OCI-LY3 (cell line): ENCODE measurements around the gene CAPZA2.

Experiments
- H2AFZ ChIP-seq: fragments of 200-600, 300-600 bp; shearing (Covaris generic); 2 replicates; pipeline ENCODE4 v1.6.0; 2014; ENCODE audit warnings: antibody characterized with exemption, low read depth, low read length
- H3K27ac ChIP-seq: fragments of 200-600, 300-600 bp; sonication (generic); 2 replicates; pipeline ENCODE4 v1.5.1; 2014; ENCODE audit warnings: mild to moderate bottlenecking, low read length, moderate library complexity, mixed read lengths
- H3K27me3 ChIP-seq: fragments of 200-600, 300-600 bp; sonication (generic); 2 replicates; pipeline ENCODE4 v1.6.1; 2014; ENCODE audit warnings: low read depth, low read length, mixed read lengths
- H3K36me3 ChIP-seq: fragments of 200-600, 300-600 bp; sonication (generic); replicated peaks from 2 replicates; pipeline ENCODE3; 2014; ENCODE audit warnings: low read depth, low read length, mixed read lengths
- H3K4me1 ChIP-seq: fragments of 300-600, 200-600 bp; sonication (generic); 2 replicates; pipeline ENCODE4 v1.6.1; 2014; ENCODE audit warnings: low read length, mixed read lengths
- H3K4me2 ChIP-seq: fragments of 200-600, 300-600 bp; sonication (generic); 2 replicates; pipeline ENCODE4 v1.6.1; 2014; ENCODE audit warnings: low read length, mixed read lengths
- H3K4me3 ChIP-seq: fragments of 300-600, 200-600 bp; sonication (generic); 2 replicates; pipeline ENCODE4 v1.5.1; 2014; ENCODE audit warnings: antibody characterized with exemption, mild to moderate bottlenecking, low read length, moderate library complexity
- H3K79me2 ChIP-seq: fragments of 300-600, 200-600 bp; shearing (Covaris generic); 2 replicates; pipeline ENCODE4 v1.6.1; 2014; ENCODE audit warnings: mild to moderate bottlenecking, low read length, mixed read lengths
- H3K9ac ChIP-seq: fragments of 300-600, 200-600 bp; shearing (Covaris generic); 2 replicates; pipeline ENCODE4 v1.6.0; 2014; ENCODE audit warnings: mild to moderate bottlenecking, low read length, moderate library complexity
- H3K9me3 ChIP-seq: fragments of 200-600, 300-600 bp; shearing (Covaris generic); 2 replicates; pipeline ENCODE4 v1.6.1; 2014; ENCODE audit warnings: low read length, mixed read lengths; ENCODE audit not compliant: insufficient read depth
- H4K20me1 ChIP-seq: fragments of 200-600, 300-600 bp; sonication (generic); 2 replicates; pipeline ENCODE4 v1.6.1; 2016; ENCODE audit warnings: low read length, mixed read lengths; ENCODE audit not compliant: insufficient read depth
- CTCF ChIP-seq: fragments of 200-600, 300-600 bp; sonication (generic); IDR thresholded peaks from 2 replicates; pipeline ENCODE4 v1.5.1; 2014; ENCODE audit warnings: antibody characterized with exemption, low read length, low read depth
- EZH2phosphoT487 ChIP-seq: fragments of 200-600 bp; shearing (Covaris generic); IDR thresholded peaks from 2 replicates; pipeline ENCODE4 v1.6.1; 2018; ENCODE audit warnings: antibody characterized with exemption, mixed run types, low read depth

CAPZA2 gene

DNA sequence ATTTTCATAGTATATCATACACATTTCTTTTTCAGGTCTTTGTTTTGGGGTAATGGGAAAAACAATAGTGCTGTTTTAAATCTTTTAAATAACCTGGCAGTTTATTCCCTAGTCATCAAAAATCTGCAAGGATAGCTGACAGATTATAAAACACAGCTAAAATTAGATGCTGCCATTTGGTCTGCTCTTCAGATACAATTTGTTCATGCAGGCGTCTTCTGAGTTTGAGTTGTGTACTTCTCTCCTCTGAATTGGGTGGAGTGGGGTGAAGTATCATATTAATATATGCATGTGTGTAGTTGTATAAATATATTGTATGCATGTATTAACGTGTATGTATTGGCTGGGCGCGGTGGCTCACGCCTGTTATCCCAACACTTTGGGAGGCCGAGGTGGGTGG is 48.0 kb downstream of the CAPZA2 start:
- Histone ChIP-seq H3K9me3 (no peaks in the 10 kb centered on the region), H3K79me2 (no peaks in the 10 kb centered on the region), H2AFZ (no peak overlapping the region), H3K27me3 (no peaks in the 10 kb centered on the region), H4K20me1 (peaks cover 5% of the 10 kb centered on the region; the same call in 1 of the 2 replicates), H3K4me1 (no peaks in the 10 kb centered on the region), H3K9ac (no peak overlapping the region), H3K4me3 (no peak overlapping the region), H3K36me3 (peaks cover 52% of the 10 kb centered on the region), H3K4me2 (no peak overlapping the region), H3K27ac (no peak overlapping the region)
- TF ChIP-seq CTCF (no peak), EZH2phosphoT487 (no peak)

- no peak overlapping the region for H3K4me3 ChIP-seq
- no peak overlapping the region for H2AFZ ChIP-seq
These were observed 49.4 kb downstream of the CAPZA2 start for GRCh38 chr7:116911801-116912200.

DNA sequence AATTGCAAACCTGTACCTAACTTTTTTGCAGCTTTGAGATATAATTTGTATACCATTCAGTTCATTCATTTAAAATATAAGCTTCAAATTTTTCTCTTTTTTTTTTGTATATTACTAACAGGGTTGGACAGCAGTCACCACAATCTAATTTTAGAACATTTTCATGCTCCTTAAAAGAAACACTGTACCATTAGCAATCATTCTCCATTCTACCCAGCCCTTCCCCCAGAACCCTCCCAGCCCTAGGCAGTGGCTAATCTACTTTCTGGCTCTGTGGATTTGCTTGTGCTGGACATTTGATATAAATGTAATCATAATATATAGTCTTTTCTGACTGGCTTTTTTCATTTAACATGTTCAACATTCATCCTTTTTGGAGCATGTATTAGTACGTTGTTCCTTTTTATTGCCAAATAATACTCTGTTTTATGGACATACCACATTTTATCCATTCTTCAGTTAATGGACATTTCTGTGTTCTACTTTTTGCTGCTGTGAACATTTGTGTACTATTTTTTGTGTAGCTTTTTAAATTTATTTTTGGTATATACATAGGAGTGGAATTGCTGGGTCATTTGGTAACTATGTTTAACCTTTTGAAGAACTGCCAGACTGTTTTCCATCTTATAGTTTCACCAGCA is 50.0 kb downstream of the CAPZA2 start:
- H3K36me3 ChIP-seq = peaks cover 53% of the 10 kb centered on the region

More at GRCh38 chr7:116911801-116912200, 49.4 kb downstream of the CAPZA2 start:
- H3K4me2 ChIP-seq = no peak overlapping the region
- H3K36me3 ChIP-seq = peaks cover 55% of the 10 kb centered on the region
- no peaks in the 10 kb centered on the region for H3K9me3 ChIP-seq
- H3K79me2 ChIP-seq = no peaks in the 10 kb centered on the region
- H4K20me1 ChIP-seq = peaks cover 5% of the 10 kb centered on the region; the same call in 1 of the 2 replicates
- H3K4me1 ChIP-seq = no peaks in the 10 kb centered on the region
- H3K27ac ChIP-seq = no peak overlapping the region
- H3K9ac ChIP-seq = no peak overlapping the region
- no peaks in the 10 kb centered on the region for H3K27me3 ChIP-seq
- TF ChIP-seq EZH2phosphoT487 = no peak
- no peak for TF ChIP-seq CTCF

GRCh38 chr7:116918704-116919103 is 56.3 kb downstream of the CAPZA2 start:
- no peaks in the 10 kb centered on the region for H3K9me3 ChIP-seq
- H3K4me1 ChIP-seq = no peaks in the 10 kb centered on the region
- H2AFZ ChIP-seq = no peak overlapping the region
- no peak overlapping the region for H3K4me3 ChIP-seq
- no peak overlapping the region for H3K27ac ChIP-seq
- H3K27me3 ChIP-seq = no peaks in the 10 kb centered on the region
- no peak overlapping the region for H3K4me2 ChIP-seq
- no peaks in the 10 kb centered on the region; the same call in 1 of the 2 replicates for H4K20me1 ChIP-seq
- H3K9ac ChIP-seq = no peak overlapping the region
- no peak for TF ChIP-seq EZH2phosphoT487
- TF ChIP-seq CTCF = no peak
- no peaks in the 10 kb centered on the region for H3K79me2 ChIP-seq
- peaks cover 34% of the 10 kb centered on the region for H3K36me3 ChIP-seq

More for the DNA sequence above, 50.0 kb downstream of the CAPZA2 start:
- TF ChIP-seq CTCF (no peak), EZH2phosphoT487 (no peak)
- no peak overlapping the region for H2AFZ ChIP-seq
- no peaks in the 10 kb centered on the region for H3K27me3 ChIP-seq
- no peaks in the 10 kb centered on the region for H3K79me2 ChIP-seq
- H3K9me3 ChIP-seq = no peaks in the 10 kb centered on the region
- H3K4me2 ChIP-seq = no peak overlapping the region
- H3K4me3 ChIP-seq = no peak overlapping the region
- H4K20me1 ChIP-seq = peaks cover 5% of the 10 kb centered on the region; the same call in 1 of the 2 replicates
- no peak overlapping the region for H3K27ac ChIP-seq
- H3K4me1 ChIP-seq = no peaks in the 10 kb centered on the region
- no peak overlapping the region for H3K9ac ChIP-seq
